HepG2 (cell line): ENCODE measurements around the gene PRR23E. TPM values are rescaled to one million over a fixed set of nuclear protein-coding genes. Genes with fewer than 3 reads are reported as not detected.

Experiments
- ATAC-seq: fragments of 200-7000 bp; cut with Tn5 transposase; 3 replicates; pipeline ENCODE4 v1.9.1; 2020; ENCODE audit warnings: mild to moderate bottlenecking, moderate library complexity
- BruUV-seq: library from RNA; stranded (reverse); fragments of 400-500 nt; replicated peaks from 2 replicates; lab custom pipeline; 2021; lab: Mats Ljungman, UMichigan
- CTCF ChIA-PET: fragments of 300-600 bp; formaldehyde crosslinking; extraction: SDS; loops from one replicate; lab custom pipeline; 2021; ENCODE audit warnings: low total read pairs, inconsistent platforms, low intra/inter-chr PET ratio; lab: Yijun Ruan, JAX
- POLR2A ChIA-PET: fragments of 350-600 bp; sonication (Branson Sonifier 250); formaldehyde crosslinking; loops from one replicate; lab custom pipeline; 2020; ENCODE audit warnings: antibody characterized with exemption, inconsistent platforms; lab: Yijun Ruan, JAX
- DNase-seq: peaks from one replicate; pipeline ENCODE4 v3.0.0-alpha.2; 2015; ENCODE audit warnings: low spot score
- FAIRE-seq: peaks from 3 replicates; lab custom pipeline; 2011; peaks lifted over from hg19 to GRCh38; lab: Jason Lieb, UNC
- H2AFZ ChIP-seq: one replicate; pipeline ENCODE4 v1.6.1; 2011; ENCODE audit warnings: low read length, inconsistent platforms
- H3K27ac ChIP-seq: fragments of 300-600 bp; 3 replicates; pipeline ENCODE4 v1.8.0; 2011; ENCODE audit warnings: mixed run types, mild to moderate bottlenecking, mixed read lengths, low read length, inconsistent platforms; ENCODE audit not compliant: insufficient read depth; ENCODE audit errors: extremely low read length
- H3K27me3 ChIP-seq, 2 experiments: fragments of 200-600 bp in 1 of 2; 2 replicates in 1 of 2; 3 replicates in 1 of 2; pipeline versions ENCODE4 v1.6.0 to v1.8.0; 2011; ENCODE audit warnings: low read length in 2 of 2, mild to moderate bottlenecking in 2 of 2, moderate library complexity in 2 of 2, inconsistent platforms in 1 of 2; ENCODE audit not compliant: insufficient read depth in 2 of 2, control insufficient read depth in 1 of 2
- H3K36me3 ChIP-seq, 2 experiments: fragments of 200-600 bp in 1 of 2; replicated peaks in 1 of 2; 2 replicates in 1 of 2; 3 replicates in 1 of 2; pipeline versions ENCODE4 v1.5.1 to v1.8.0; 2011; ENCODE audit warnings: low read length in 2 of 2, inconsistent platforms in 1 of 2; ENCODE audit not compliant: insufficient read depth in 2 of 2, control insufficient read depth in 1 of 2
- H3K4me1 ChIP-seq: 2 replicates; pipeline ENCODE4 v1.5.1; 2012; ENCODE audit warnings: low read length, inconsistent platforms; ENCODE audit not compliant: insufficient read depth
- H3K4me2 ChIP-seq: 2 replicates; pipeline ENCODE4 v1.6.0; 2011; ENCODE audit warnings: low read depth, low read length, inconsistent platforms
- H3K4me3 ChIP-seq, 3 experiments: fragments of 200-600 bp in 1 of 3; sonication (generic), shearing (Covaris generic) in 1 of 3; replicated peaks in 1 of 3; 2 replicates each; pipeline ENCODE4 v1.5.1; 2011 to 2016; ENCODE audit warnings: low read length in 3 of 3, inconsistent platforms in 2 of 3, low read depth in 2 of 3, mild to moderate bottlenecking in 2 of 3, control low read depth in 1 of 3, mixed read lengths in 1 of 3; ENCODE audit not compliant: insufficient read depth in 1 of 3
- H3K79me2 ChIP-seq: one replicate; pipeline ENCODE4 v1.6.1; 2011; ENCODE audit warnings: low read length, inconsistent platforms; ENCODE audit not compliant: insufficient read depth
- H3K9ac ChIP-seq: 2 replicates; pipeline ENCODE4 v1.6.0; 2011; ENCODE audit warnings: mild to moderate bottlenecking, low read depth, low read length, inconsistent platforms; ENCODE audit not compliant: insufficient read depth
- H3K9me3 ChIP-seq: 2 replicates; pipeline ENCODE4 v1.5.1; 2012; ENCODE audit warnings: mild to moderate bottlenecking, low read length
- H4K20me1 ChIP-seq: 2 replicates; pipeline ENCODE4 v1.6.0; 2011; ENCODE audit warnings: inconsistent platforms, mild to moderate bottlenecking, low read length, moderate library complexity; ENCODE audit not compliant: insufficient read depth
- CREB3 ChIP-seq: sonication (generic); formaldehyde crosslinking; IDR thresholded peaks from 2 replicates; pipeline ENCODE4 v1.5.0; 2020; ENCODE audit warnings: missing genetic modification reagents
- HNF4G ChIP-seq, 2 experiments: sonication (generic) in 1 of 2; formaldehyde crosslinking in 1 of 2; IDR thresholded peaks; 2 replicates each; pipeline versions ENCODE4 v1.4.0 to v1.6.1; 2011 to 2020; ENCODE audit warnings: borderline replicate concordance in 2 of 2, low read depth in 2 of 2, mild to moderate bottlenecking in 2 of 2, low read length in 1 of 2, missing genetic modification reagents in 1 of 2, moderate library complexity in 1 of 2
- PAF1 ChIP-seq: IDR thresholded peaks from 2 replicates; pipeline ENCODE4 v1.6.1; 2016; ENCODE audit warnings: missing genetic modification reagents, missing compliant biosample characterization
- PHF20 ChIP-seq: sonication (generic); formaldehyde crosslinking; IDR thresholded peaks from 2 replicates; pipeline ENCODE4 v1.5.0; 2020; ENCODE audit warnings: mild to moderate bottlenecking, missing genetic modification reagents
- PRMT3 ChIP-seq: sonication (generic); formaldehyde crosslinking; IDR thresholded peaks from 2 replicates; pipeline ENCODE4 v1.8.1; 2022; ENCODE audit warnings: low read depth, mild to moderate bottlenecking, moderate library complexity, missing genetic modification reagents, borderline replicate concordance
- PTBP1 ChIP-seq: fragments of 200-400 bp; formaldehyde crosslinking; IDR thresholded peaks from 2 replicates; pipeline ENCODE4 v1.6.1; 2018; ENCODE audit warnings: low read length, low read depth; ENCODE audit not compliant: poor library complexity, severe bottlenecking
- RAD21 ChIP-seq: fragments of 450-650 bp; formaldehyde crosslinking; IDR thresholded peaks from 2 replicates; pipeline ENCODE4 v1.5.0; 2020; ENCODE audit warnings: mild to moderate bottlenecking
- RARA ChIP-seq: IDR thresholded peaks from 2 replicates; pipeline ENCODE4 v1.6.1; 2016; ENCODE audit warnings: missing genetic modification reagents, missing compliant biosample characterization
- RORA ChIP-seq: sonication (generic); formaldehyde crosslinking; IDR thresholded peaks from 2 replicates; pipeline ENCODE4 v1.5.0; 2020; ENCODE audit warnings: mild to moderate bottlenecking, missing genetic modification reagents, moderate library complexity
- SOX6 ChIP-seq, 2 experiments: fragments of 450-650 bp in 1 of 2; sonication (generic) in 1 of 2; formaldehyde crosslinking in 1 of 2; IDR thresholded peaks; 2 replicates each; pipeline versions ENCODE4 v1.4.0 to v1.6.1; 2017 to 2020; ENCODE audit warnings: antibody characterized with exemption in 1 of 2, mild to moderate bottlenecking in 1 of 2, missing genetic modification reagents in 1 of 2
- TRIM22 ChIP-seq: fragments of 450-650 bp; IDR thresholded peaks from 2 replicates; pipeline ENCODE4 v1.6.1; 2017
- TSC22D2 ChIP-seq: sonication (generic); formaldehyde crosslinking; IDR thresholded peaks from 2 replicates; pipeline ENCODE4 v1.5.1; 2020; ENCODE audit warnings: missing genetic modification reagents, mild to moderate bottlenecking, borderline replicate concordance
- ZC3H4 ChIP-seq: sonication (generic); formaldehyde crosslinking; IDR thresholded peaks from 2 replicates; pipeline ENCODE4 v1.4.0; 2020; ENCODE audit warnings: missing genetic modification reagents, borderline replicate concordance
- ZNF530 ChIP-seq: sonication (generic); formaldehyde crosslinking; IDR thresholded peaks from 2 replicates; pipeline ENCODE4 v1.5.0; 2020; ENCODE audit warnings: low read depth, mild to moderate bottlenecking, missing genetic modification reagents
- ZNF619 ChIP-seq: sonication (generic); formaldehyde crosslinking; IDR thresholded peaks from 2 replicates; pipeline ENCODE4 v1.4.0; 2020; ENCODE audit warnings: mild to moderate bottlenecking, missing genetic modification reagents
- WGBS: methylation state at CpG from one replicate; pipeline ENCODE4 v1.1.6; 2017; ENCODE audit warnings: low lambda C conversion rate; 5-methylcytosine and 5-hydroxymethylcytosine counted together
- in situ Hi-C: cut with HindIII; loops from 2 replicates; pipeline ENCODE4 v1.10.0; 2017; ENCODE audit warnings: low pct_unique_long_range_greater_than_20kb; ENCODE audit not compliant: extremely low pct_ligation_motif_present
- intact Hi-C: fragments of 100-400 bp; cut with micrococcal nuclease; formaldehyde crosslinking; loops from one replicate; pipeline ENCODE4 v1.10.0; 2022; ENCODE audit not compliant: unreplicated experiment
- polyA plus RNA-seq, 8 experiments: library from polyadenylated mRNA; depleted of rRNA in 3 of 8; stranded (reverse) in 7 of 8; unstranded in 1 of 8; fragments of >200 nt; fragmentation: Illumina TruSeq in 4 of 8; extraction: Trizol in 4 of 8; gene quantifications; 2 replicates each; pipeline versions ENCODE4 v1.2.1 to v1.2.3, GENCODE V29; 2011 to 2016; ENCODE audit warnings: low read depth in 4 of 8, missing spikeins in 1 of 8, mixed read lengths in 1 of 8; ENCODE audit not compliant: insufficient read depth in 1 of 8
- total RNA-seq, 5 experiments: library from RNA; depleted of rRNA; stranded (reverse); fragments of >200 nt; fragmentation: Illumina TruSeq; extraction: Trizol; gene quantifications; 2 replicates each; pipeline ENCODE4 v1.2.3, GENCODE V29; 2016; ENCODE audit warnings: low read depth in 1 of 5
- TF ChIP-seq, protein P1 (sequence below): sonication (generic); formaldehyde crosslinking; IDR thresholded peaks from 2 replicates; pipeline ENCODE4 v1.4.0; 2020; ENCODE audit warnings: missing genetic modification reagents, mild to moderate bottlenecking, borderline replicate concordance
- TF ChIP-seq, protein P2 (sequence below): sonication (generic); formaldehyde crosslinking; IDR thresholded peaks from 2 replicates; pipeline ENCODE4 v1.8.1; 2023; ENCODE audit warnings: mild to moderate bottlenecking, missing genetic modification reagents, borderline replicate concordance

PRR23E gene
- total and polyA plus RNA-seq, 2 of the 13 experiments (the other 11 are each of a cell fraction or from before 2014, with no cell fraction given) = not detected

DNA sequence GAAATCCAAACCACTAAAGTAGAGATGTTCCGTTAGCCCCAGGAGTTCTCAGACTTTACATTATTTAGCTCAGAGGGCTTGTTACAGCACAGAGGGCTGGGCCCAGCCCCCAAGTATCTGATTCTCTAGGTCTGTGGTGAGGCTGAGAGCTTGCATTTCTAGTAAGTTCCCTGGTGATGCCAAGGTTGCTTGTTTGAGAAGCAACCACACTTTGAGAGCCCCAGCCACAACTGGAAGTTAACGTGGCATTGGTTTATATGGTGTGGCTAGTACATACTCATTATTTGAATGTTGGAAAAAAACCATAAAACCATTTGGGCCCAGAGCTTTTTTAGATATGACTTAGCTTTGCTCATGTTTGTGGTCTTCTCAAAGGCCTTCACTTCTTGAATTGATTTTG lies 35.9 kb downstream of the PRR23E start (continued):
- TF ChIP-seq ZC3H4 (CRISPR knock-in tag) (no peak), RAD21 (CRISPR knock-in tag) (no peak), PAF1 (no peak)

GRCh38 chr3:127233371-127233770 lies 40.4 kb downstream of the PRR23E start:
- H3K27ac ChIP-seq = no peak overlapping the region
- intact Hi-C loops (no loop called here), in situ Hi-C loops (no loop called here)
- peak; percentile 48; the same call in 1 of the 3 replicates for ATAC-seq
- H3K36me3 ChIP-seq = no peaks in the 10 kb centered on the region
- H3K4me3 ChIP-seq = no peak overlapping the region
- H3K79me2 ChIP-seq = no peaks in the 10 kb centered on the region
- H3K9ac ChIP-seq = no peak overlapping the region
- no peak for FAIRE-seq
- no peak overlapping the region for H2AFZ ChIP-seq
- ChIA-PET POLR2A (no interaction called here), CTCF (no interaction called here)
- no TSS peak for BruUV-seq
- no peak overlapping the region for H3K4me2 ChIP-seq
- no peaks in the 10 kb centered on the region for H3K4me1 ChIP-seq
- no peaks in the 10 kb centered on the region; the same call in 1 of the 2 replicates for H4K20me1 ChIP-seq
- H3K27me3 ChIP-seq = no peaks in the 10 kb centered on the region
- 8% methylated on average over 3 of the region's 3 CpGs for WGBS
- DNase-seq = no peak
- no peaks in the 10 kb centered on the region for H3K9me3 ChIP-seq
- TF ChIP-seq HNF4G (IDR thresholded peaks at IDR 0.05; ENCODE audit: borderline replicate concordance, low read depth, low read length) (no peak), HNF4G (CRISPR knock-in tag; IDR thresholded peaks at IDR 0.05; ENCODE audit: borderline replicate concordance, low read depth) (no peak), TRIM22 (no peak), RARA (CRISPR knock-in tag) (0 out of 2 replicates have a peak, but pooled peaks have one; percentile 24), ZNF530 (CRISPR knock-in tag) (no peak), SOX6 (IDR thresholded peaks at IDR 0.05) (no peak), SOX6 (CRISPR knock-in tag; IDR thresholded peaks at IDR 0.05) (no peak), PRMT3 (CRISPR knock-in tag) (no peak), ZNF619 (no peak), CREB3 (CRISPR knock-in tag) (no peak), TSC22D2 (CRISPR knock-in tag) (no peak), PHF20 (no peak), PTBP1 (no peak), RORA (CRISPR knock-in tag) (no peak)
- TF ChIP-seq, protein P1, sequence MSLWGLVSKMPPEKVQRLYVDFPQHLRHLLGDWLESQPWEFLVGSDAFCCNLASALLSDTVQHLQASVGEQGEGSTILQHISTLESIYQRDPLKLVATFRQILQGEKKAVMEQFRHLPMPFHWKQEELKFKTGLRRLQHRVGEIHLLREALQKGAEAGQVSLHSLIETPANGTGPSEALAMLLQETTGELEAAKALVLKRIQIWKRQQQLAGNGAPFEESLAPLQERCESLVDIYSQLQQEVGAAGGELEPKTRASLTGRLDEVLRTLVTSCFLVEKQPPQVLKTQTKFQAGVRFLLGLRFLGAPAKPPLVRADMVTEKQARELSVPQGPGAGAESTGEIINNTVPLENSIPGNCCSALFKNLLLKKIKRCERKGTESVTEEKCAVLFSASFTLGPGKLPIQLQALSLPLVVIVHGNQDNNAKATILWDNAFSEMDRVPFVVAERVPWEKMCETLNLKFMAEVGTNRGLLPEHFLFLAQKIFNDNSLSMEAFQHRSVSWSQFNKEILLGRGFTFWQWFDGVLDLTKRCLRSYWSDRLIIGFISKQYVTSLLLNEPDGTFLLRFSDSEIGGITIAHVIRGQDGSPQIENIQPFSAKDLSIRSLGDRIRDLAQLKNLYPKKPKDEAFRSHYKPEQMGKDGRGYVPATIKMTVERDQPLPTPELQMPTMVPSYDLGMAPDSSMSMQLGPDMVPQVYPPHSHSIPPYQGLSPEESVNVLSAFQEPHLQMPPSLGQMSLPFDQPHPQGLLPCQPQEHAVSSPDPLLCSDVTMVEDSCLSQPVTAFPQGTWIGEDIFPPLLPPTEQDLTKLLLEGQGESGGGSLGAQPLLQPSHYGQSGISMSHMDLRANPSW = no peak
- TF ChIP-seq, protein P2, sequence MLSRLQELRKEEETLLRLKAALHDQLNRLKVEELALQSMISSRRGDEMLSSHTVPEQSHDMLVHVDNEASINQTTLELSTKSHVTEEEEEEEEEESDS = no peak
